DOHH2 (cell line): Measurements from ENCODE around the gene PRSS48.
"Not testable (repeated sequence)": the region's sequence is repeated elsewhere in the genome, so short reads cannot be mapped to it uniquely, and the experiment has no call there.

Source experiments
- H3F3A ChIP-seq: fragments of 200-600 bp; sonication (generic), shearing (Covaris generic); 2 replicates; pipeline ENCODE4 v1.6.0; 2016; ENCODE audit warnings: antibody characterized with exemption, mild to moderate bottlenecking; ENCODE audit not compliant: control insufficient read depth, insufficient read depth
- H3K27ac ChIP-seq: fragments of 200-600 bp; sonication (generic); 2 replicates; pipeline ENCODE4 v1.5.1; 2014; ENCODE audit warnings: low read depth, mild to moderate bottlenecking, low read length, moderate library complexity
- H3K27me3 ChIP-seq: fragments of 200-600 bp; sonication (generic); 2 replicates; pipeline ENCODE4 v1.6.1; 2014; ENCODE audit warnings: mild to moderate bottlenecking, low read length, mixed read lengths; ENCODE audit not compliant: control insufficient read depth
- H3K36me3 ChIP-seq: fragments of 200-600 bp; sonication (generic); 2 replicates; pipeline ENCODE4 v1.6.1; 2014; ENCODE audit warnings: mild to moderate bottlenecking, low read length, moderate library complexity, mixed read lengths; ENCODE audit not compliant: control insufficient read depth
- H3K4me1 ChIP-seq: fragments of 200-600 bp; sonication (generic); 2 replicates; pipeline ENCODE4 v1.6.1; 2014; ENCODE audit warnings: mild to moderate bottlenecking, low read length, mixed read lengths; ENCODE audit not compliant: control insufficient read depth
- H3K4me2 ChIP-seq: fragments of 200-600 bp; sonication (generic); 2 replicates; pipeline ENCODE4 v1.6.0; 2014; ENCODE audit warnings: mild to moderate bottlenecking, low read length, moderate library complexity
- H3K4me3 ChIP-seq: fragments of 200-600 bp; sonication (generic); 2 replicates; pipeline ENCODE4 v1.5.1; 2014; ENCODE audit warnings: mild to moderate bottlenecking, low read length, mixed read lengths
- H3K79me2 ChIP-seq: fragments of 200-600 bp; sonication (generic); 2 replicates; pipeline ENCODE4 v1.6.1; 2014; ENCODE audit warnings: mild to moderate bottlenecking, low read length, mixed read lengths; ENCODE audit not compliant: control insufficient read depth
- H3K9me2 ChIP-seq: fragments of 200-600 bp; sonication (generic); replicated peaks from 2 replicates; pipeline ENCODE4 v1.6.1; 2014; ENCODE audit warnings: mild to moderate bottlenecking, low read length, mixed read lengths; ENCODE audit not compliant: control insufficient read depth
- H3K9me3 ChIP-seq: fragments of 200-600 bp; sonication (generic); 2 replicates; pipeline ENCODE4 v1.6.1; 2014; ENCODE audit warnings: antibody characterized with exemption, low read length, mixed read lengths; ENCODE audit not compliant: control insufficient read depth, insufficient read depth
- H4K20me1 ChIP-seq: fragments of 200-600 bp; sonication (generic); 2 replicates; pipeline ENCODE4 v1.6.0; 2014; ENCODE audit warnings: low read depth, mild to moderate bottlenecking, antibody characterized with exemption, low read length, moderate library complexity; ENCODE audit not compliant: control insufficient read depth, insufficient read depth
- EZH2phosphoT487 ChIP-seq: fragments of 200-600 bp; sonication (generic); IDR thresholded peaks from 2 replicates; pipeline ENCODE4 v1.6.1; 2017; ENCODE audit warnings: borderline replicate concordance, mild to moderate bottlenecking, antibody characterized with exemption, low read length, moderate library complexity, mixed read lengths
- TF ChIP-seq, protein P1 (sequence below): fragments of 200-600 bp; sonication (generic); IDR thresholded peaks from one replicate; pipeline ENCODE4 v1.5.1; 2014; ENCODE audit warnings: antibody characterized with exemption, mild to moderate bottlenecking, low read depth, low read length; ENCODE audit not compliant: poor library complexity, severe bottlenecking

PRSS48 gene

DNA sequence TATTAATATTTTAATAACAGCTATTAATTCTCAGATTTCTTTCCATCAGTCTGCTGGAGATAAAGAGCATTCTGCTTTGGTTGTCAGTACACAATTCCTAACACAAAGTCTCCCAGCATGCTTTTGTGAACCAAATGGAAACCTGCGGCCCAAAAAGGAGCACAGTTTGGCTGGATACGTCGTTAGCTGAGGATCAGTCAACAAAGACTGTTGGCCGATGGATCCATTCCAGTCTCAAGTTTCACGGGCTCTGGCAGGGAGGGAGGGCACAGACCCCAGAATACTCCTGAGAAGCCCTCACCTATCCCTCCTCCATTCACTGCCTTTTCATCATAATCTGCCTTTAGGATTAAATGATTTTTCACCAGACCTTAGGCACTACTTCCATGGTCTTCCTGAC lies 26.3 kb upstream of the PRSS48 start:
- Histone ChIP-seq H3K27ac (no peak overlapping the region), H3K4me3 (no peak overlapping the region), H4K20me1 (no peaks in the 10 kb centered on the region), H3F3A (no peaks in the 10 kb centered on the region), H3K79me2 (no peaks in the 10 kb centered on the region), H3K36me3 (no peaks in the 10 kb centered on the region), H3K27me3 (no peaks in the 10 kb centered on the region), H3K4me2 (no peak overlapping the region), H3K9me2 (no peaks in the 10 kb centered on the region), H3K9me3 (no peaks in the 10 kb centered on the region), H3K4me1 (no peaks in the 10 kb centered on the region)
- TF ChIP-seq, protein P1, sequence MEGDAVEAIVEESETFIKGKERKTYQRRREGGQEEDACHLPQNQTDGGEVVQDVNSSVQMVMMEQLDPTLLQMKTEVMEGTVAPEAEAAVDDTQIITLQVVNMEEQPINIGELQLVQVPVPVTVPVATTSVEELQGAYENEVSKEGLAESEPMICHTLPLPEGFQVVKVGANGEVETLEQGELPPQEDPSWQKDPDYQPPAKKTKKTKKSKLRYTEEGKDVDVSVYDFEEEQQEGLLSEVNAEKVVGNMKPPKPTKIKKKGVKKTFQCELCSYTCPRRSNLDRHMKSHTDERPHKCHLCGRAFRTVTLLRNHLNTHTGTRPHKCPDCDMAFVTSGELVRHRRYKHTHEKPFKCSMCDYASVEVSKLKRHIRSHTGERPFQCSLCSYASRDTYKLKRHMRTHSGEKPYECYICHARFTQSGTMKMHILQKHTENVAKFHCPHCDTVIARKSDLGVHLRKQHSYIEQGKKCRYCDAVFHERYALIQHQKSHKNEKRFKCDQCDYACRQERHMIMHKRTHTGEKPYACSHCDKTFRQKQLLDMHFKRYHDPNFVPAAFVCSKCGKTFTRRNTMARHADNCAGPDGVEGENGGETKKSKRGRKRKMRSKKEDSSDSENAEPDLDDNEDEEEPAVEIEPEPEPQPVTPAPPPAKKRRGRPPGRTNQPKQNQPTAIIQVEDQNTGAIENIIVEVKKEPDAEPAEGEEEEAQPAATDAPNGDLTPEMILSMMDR = no peak
- TF ChIP-seq EZH2phosphoT487 = no peak

DNA sequence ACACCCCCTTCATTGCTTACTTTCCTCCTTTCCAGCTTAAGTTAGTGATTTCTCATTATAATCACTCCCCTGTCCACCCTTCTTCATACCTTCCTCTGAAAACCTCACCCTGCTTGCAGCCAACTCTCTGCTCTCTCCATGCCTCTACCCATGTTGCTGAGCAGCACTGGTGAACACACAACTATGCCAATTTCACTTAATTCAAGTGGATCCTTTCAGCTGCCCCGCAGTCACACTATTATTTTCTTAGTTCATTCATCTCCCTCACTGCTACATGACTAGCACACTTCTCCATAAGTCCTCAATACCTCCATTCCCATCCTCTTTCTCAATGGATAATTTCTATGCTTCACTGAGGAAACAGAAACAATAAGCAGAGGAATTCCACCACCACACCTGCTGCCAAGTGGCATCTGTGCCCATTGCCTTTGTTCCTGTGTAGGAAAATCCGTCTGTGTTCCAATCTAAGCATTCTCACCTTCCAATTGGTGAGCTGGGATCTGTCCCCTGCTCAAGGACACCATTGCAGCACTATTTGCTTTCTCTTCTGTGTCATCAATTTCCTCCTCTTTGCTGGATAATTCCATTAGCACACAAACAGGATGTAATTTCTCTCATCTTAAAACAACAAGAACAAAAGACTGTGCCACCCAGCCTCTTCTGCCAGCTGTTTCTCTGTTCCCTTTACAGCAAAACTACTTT lies 25.2 kb upstream of the PRSS48 start:
- Histone ChIP-seq H3K36me3 (no peaks in the 10 kb centered on the region), H3K4me1 (no peaks in the 10 kb centered on the region), H3K27me3 (no peaks in the 10 kb centered on the region), H3K4me2 (no peak overlapping the region), H3K79me2 (no peaks in the 10 kb centered on the region), H3F3A (no peaks in the 10 kb centered on the region), H3K4me3 (no peak overlapping the region), H3K27ac (no peak overlapping the region), H3K9me3 (no peaks in the 10 kb centered on the region), H3K9me2 (no peaks in the 10 kb centered on the region), H4K20me1 (no peaks in the 10 kb centered on the region)
- TF ChIP-seq EZH2phosphoT487 = no peak
- TF ChIP-seq, protein P1 = no peak

DNA sequence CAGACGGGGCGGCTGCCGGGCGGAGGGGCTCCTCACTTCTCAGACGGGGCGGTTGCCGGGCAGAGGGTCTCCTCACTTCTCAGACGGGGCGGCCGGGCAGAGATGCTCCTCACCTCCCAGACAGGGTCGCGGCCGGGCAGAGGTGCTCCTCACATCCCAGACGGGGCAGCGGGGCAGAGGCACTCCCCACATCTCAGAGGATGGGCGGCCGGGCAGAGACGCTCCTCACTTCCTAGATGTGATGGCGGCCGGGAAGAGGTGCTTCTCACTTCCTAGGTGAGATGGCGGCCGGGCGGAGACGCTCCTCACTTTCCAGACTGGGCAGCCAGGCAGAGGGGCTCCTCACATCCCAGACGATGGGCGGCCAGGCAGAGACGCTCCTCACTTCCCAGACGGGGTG lies 21.7 kb upstream of the PRSS48 start:
- not testable (repeated sequence) for H3F3A ChIP-seq, H3K9me2 ChIP-seq, H3K9me3 ChIP-seq, H3K27me3 ChIP-seq, H3K27ac ChIP-seq, H3K36me3 ChIP-seq, H3K79me2 ChIP-seq, H3K4me3 ChIP-seq, H4K20me1 ChIP-seq, H3K4me2 ChIP-seq, H3K4me1 ChIP-seq

DNA sequence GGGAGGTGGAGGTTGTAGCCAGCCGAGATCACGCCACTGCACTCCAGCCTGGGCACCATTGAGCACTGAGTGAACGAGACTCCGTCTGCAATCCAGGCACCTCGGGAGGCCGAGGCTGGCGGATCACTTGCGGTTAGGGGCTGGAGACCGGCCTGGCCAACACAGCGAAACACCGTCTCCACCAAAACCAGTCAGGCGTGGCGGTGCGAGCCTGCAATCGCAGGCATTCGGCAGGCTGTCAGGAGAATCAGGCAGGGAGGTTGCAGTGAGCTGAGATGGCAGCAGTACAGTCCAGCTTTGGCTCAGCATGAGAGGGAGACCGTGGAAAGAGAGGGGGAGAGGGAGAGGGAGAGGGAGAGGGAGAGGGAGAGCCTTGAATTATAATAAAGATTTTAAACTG lies 21.3 kb upstream of the PRSS48 start:
- not testable (repeated sequence) for H3K36me3 ChIP-seq, H3F3A ChIP-seq, H3K79me2 ChIP-seq, H3K4me1 ChIP-seq, H3K9me2 ChIP-seq, H3K4me2 ChIP-seq, H3K27ac ChIP-seq, H3K27me3 ChIP-seq, H3K9me3 ChIP-seq, H4K20me1 ChIP-seq, H3K4me3 ChIP-seq
